C4-2B (cell line): Measurements from ENCODE around the gene GRPEL2.

Experiments used
- CTCF ChIP-seq: fragments of 450-650 bp; conservative IDR thresholded peaks from 2 replicates; pipeline ENCODE4 v1.5.1; 2017; ENCODE audit warnings: mild to moderate bottlenecking
- ZFX ChIP-seq: fragments of 450-650 bp; IDR thresholded peaks from 2 replicates; pipeline ENCODE4 v1.6.1; 2017

GRCh38 chr5:149325166-149325735, 20.0 kb upstream of the GRPEL2 start:
- no peak for TF ChIP-seq CTCF
- no peak for TF ChIP-seq ZFX
